Measurements from ENCODE around the gene MCTP1. TPM values are rescaled to one million over a fixed set of nuclear protein-coding genes. Genes with fewer than 3 reads are reported as not detected.

MCTP1 gene
- total and polyA plus RNA-seq, 2 of the 8 experiments (the other 6 are each of a cell fraction or from before 2014, with no cell fraction given), result 0.56 to 3.4 TPM

- TF ChIP-seq, protein P1, sequence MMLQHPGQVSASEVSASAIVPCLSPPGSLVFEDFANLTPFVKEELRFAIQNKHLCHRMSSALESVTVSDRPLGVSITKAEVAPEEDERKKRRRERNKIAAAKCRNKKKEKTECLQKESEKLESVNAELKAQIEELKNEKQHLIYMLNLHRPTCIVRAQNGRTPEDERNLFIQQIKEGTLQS (IDR thresholded peaks at IDR 0.05; ENCODE audit: insufficient read depth, low read depth, low read length), result no peak
- no peak for TF ChIP-seq PHF8 (conservative IDR thresholded peaks at IDR 0.05; ENCODE audit: low read depth, low read length)
Observed at GRCh38 chr5:94782383-94782782, 502.5 kb downstream of the MCTP1 start (continued).

Measured in H1 (cell line).